Dendritic cell treated with granulocyte-macrophage colony-stimulating factor and Interleukin-4, amounts not matched to agents 40 ng/mL and 50 ng/mL, for 4 days (primary cell): ENCODE data around the gene DNAJC1.
"Not testable (repeated sequence)": the region's sequence is repeated elsewhere in the genome, so short reads cannot be mapped to it uniquely, and the experiment has no call there.

Experiments used
- H3K27ac Mint-ChIP-seq: one replicate; pipeline ENCODE4 v1.8.0; 2022; ENCODE audit warnings: mild to moderate bottlenecking, mixed read lengths
- H3K27me3 Mint-ChIP-seq: one replicate; pipeline ENCODE4 v1.8.0; 2022; ENCODE audit warnings: mild to moderate bottlenecking, mixed read lengths
- H3K36me3 Mint-ChIP-seq: one replicate; pipeline ENCODE4 v1.8.0; 2022; ENCODE audit warnings: low read depth, mixed read lengths
- H3K4me1 Mint-ChIP-seq: one replicate; pipeline ENCODE4 v1.8.0; 2022; ENCODE audit warnings: low read depth, mixed read lengths
- H3K4me3 Mint-ChIP-seq: one replicate; pipeline ENCODE4 v1.8.0; 2022; ENCODE audit warnings: mild to moderate bottlenecking, moderate library complexity, mixed read lengths
- H3K9me3 Mint-ChIP-seq: one replicate; pipeline ENCODE4 v1.8.0; 2022; ENCODE audit warnings: mixed read lengths
- intact Hi-C: fragments of 100-400 bp; cut with micrococcal nuclease; formaldehyde crosslinking; loops from one replicate; pipeline ENCODE4 v1.15.0; 2022

Gene DNAJC1

DNA sequence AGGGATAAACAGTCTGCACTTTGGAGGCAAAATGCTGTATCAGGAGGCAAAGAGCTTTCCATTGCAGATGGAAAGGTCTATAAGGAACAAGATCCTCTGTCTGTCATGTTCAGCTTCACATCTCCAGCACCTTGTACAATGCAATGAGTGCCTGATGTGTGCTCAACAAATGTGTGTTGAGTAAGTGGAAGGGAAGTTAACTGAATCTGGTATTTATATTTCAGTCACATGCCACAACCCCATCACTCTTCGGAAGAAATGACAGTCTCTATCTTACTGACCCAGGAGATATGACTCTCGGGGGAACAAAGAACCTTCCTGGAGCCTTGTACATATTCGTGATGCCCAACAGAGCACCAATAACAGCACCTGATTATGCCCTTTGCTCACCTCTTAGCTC lies 20.0 kb upstream of the DNAJC1 start:
- Mint-ChIP-seq H3K4me1 (peaks cover 15% of the 10 kb centered on the region), H3K27ac (no peak overlapping the region), H3K9me3 (peaks cover 12% of the 10 kb centered on the region), H3K4me3 (no peak overlapping the region), H3K27me3 (no peaks in the 10 kb centered on the region), H3K36me3 (no peaks in the 10 kb centered on the region)
- intact Hi-C loops: no loop called here

DNA sequence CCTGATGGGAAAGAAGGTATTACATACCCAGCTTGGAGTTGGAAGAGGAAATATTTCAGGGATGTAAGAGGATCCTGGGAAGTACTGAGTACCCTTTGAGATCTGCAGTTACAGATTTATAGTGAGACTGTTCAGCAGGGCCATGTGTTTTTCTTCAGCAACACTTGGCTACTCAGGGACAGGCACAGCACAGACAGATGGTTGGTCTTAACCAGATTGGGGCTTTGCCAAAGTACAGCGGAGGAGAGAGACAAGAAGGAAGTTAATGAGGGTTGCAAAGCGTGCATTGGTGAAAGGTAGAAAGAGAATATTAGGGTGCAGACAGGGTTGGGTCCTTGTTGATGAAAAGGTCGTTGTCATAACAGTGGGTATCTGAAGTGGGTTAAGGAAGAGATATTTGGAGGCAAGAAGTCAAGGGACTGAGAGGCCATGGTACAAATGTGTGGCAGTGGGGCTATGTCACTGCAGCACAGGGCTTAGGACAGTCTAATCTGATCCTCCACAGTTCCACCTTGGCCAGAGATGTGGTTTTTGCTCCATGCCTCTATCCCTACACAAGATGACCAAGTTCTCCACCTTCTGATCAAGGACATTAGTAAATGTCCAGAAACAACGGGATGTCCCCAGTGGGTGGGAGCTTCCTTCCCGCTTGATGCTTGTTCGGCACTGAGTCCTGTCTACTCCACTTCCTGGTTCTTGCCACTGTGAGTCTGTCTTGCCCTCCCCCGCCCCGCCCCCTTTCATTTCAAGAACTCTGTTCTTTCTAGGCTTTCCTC lies 18.9 kb upstream of the DNAJC1 start:
- Mint-ChIP-seq H3K27me3 (no peaks in the 10 kb centered on the region), H3K36me3 (no peaks in the 10 kb centered on the region), H3K4me1 (peaks cover 15% of the 10 kb centered on the region), H3K9me3 (peaks cover 12% of the 10 kb centered on the region), H3K4me3 (peak overlapping the region; percentile 24), H3K27ac (peak overlapping the region; percentile 2)
- intact Hi-C loops: no loop called here

DNA sequence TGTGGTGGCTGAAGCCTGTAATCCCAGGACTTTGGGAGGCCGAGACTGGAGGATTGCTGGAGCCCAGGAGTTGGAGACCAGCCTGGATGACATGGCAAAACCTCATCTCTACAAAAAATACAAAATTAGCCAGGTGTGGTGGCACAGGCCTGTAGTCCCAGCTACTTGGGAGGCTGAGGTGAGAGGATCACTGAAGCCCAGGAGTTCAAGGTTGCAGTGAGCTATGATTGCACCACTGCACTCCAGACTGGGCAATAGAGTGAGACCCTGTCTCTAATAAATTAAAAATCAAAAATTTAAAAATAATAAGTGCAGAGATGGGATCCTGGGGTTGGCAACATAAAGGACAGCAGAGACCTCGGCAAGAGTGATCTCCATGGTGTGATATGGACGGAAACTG lies 17.6 kb upstream of the DNAJC1 start:
- H3K9me3 Mint-ChIP-seq, intact Hi-C loops, H3K27me3 Mint-ChIP-seq, H3K27ac Mint-ChIP-seq, H3K4me3 Mint-ChIP-seq, H3K36me3 Mint-ChIP-seq: not testable (repeated sequence)
- peaks cover 25% of the 10 kb centered on the region for H3K4me1 Mint-ChIP-seq

DNA sequence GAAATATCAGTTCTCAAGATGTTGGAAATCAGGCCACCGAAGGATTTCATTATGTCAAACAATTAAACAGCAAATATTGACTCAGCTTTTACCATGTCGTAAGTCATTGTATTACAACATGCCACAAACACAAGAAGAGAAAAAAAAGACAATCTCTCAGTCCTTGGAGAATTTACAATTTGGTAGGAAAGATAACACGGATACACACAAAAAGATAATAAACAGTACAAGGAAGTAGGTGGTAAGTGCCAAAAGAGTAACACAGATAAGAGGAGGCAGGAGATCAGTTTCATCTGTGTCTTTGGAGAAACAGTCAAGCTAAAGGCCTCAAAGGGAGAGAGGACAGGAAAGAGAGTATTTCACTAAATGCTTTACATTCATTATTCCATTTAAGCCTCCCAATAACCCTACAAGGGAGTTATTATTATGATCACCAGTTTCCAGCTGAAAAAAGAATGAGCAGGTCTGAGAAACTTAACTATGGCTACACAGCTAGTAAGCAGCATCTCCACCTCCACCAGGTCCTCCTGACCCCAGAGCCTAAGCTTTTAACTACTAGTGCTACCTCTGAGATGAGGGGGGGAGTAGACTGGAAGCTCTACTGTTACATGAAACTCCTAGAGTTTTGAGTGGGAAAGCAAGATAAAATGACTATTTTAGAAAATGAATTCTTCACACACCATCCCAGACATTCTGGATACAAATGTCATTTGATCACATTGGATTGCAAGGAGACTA lies 13.9 kb upstream of the DNAJC1 start:
- H3K27ac Mint-ChIP-seq: no peak overlapping the region
- intact Hi-C loops: no loop called here
- peaks cover 30% of the 10 kb centered on the region for H3K4me1 Mint-ChIP-seq
- H3K4me3 Mint-ChIP-seq: no peak overlapping the region
- no peaks in the 10 kb centered on the region for H3K27me3 Mint-ChIP-seq
- H3K36me3 Mint-ChIP-seq: no peaks in the 10 kb centered on the region
- no peaks in the 10 kb centered on the region for H3K9me3 Mint-ChIP-seq

DNA sequence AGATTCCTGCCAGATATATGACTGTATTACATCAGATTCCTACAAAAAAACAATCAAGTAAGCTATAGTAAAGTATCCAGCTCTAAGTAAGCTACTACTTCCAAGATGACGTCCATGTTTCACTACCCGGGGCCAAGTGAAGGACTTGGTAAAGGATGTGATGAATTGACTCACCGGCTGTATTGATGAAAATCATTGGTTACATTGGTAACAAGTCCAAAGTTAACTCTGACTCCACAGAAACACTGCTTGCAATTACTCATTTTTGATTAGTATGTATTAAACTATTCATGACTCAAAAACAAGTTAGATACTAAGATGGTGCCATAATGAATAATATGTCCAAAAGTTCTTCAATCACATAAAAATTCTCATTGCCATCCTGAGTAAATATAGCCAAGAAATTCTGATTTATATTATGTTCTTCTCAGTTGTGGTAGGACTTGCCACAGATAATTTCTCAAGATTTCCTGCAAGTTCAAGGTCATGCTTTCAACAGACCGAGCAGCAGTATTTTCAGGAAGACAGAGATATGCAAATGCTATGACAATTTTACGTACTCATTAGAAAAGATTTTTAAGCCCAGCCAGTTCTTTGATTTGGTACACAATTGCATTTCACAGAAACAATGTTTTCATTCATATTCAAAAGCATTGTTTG lies 12.6 kb upstream of the DNAJC1 start:
- H3K9me3 Mint-ChIP-seq: no peaks in the 10 kb centered on the region
- no peak overlapping the region for H3K27ac Mint-ChIP-seq
- intact Hi-C loops: no loop called here
- H3K27me3 Mint-ChIP-seq: no peaks in the 10 kb centered on the region
- H3K36me3 Mint-ChIP-seq: no peaks in the 10 kb centered on the region
- no peak overlapping the region for H3K4me3 Mint-ChIP-seq
- peaks cover 23% of the 10 kb centered on the region for H3K4me1 Mint-ChIP-seq

DNA sequence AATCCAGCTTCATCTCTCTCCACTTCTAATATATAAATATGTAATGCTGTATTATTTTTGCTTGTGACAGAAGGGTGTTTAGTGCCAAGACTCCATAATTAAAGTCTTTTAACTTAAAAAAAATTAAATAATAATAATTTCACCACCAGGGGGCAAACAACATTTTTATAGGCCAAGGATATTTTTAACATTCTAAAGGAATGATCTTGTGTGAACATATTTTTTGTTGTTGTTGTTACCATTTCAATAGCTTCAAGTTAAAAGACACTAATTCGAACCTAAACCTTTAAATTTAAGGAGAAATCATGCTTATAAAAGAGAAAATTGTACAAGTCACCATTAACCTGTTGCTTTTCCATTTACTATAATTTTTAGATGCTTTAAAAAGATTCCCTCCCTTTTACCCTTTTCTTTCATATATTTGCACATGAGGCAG lies 7.5 kb upstream of the DNAJC1 start:
- intact Hi-C loops: loop anchor here (2.0 to 5.0 kb wide), 2 partner anchors 411 to 978 kb away; no protein-coding TSS in a partner anchor
- Mint-ChIP-seq H3K4me1 (peaks cover 11% of the 10 kb centered on the region), H3K4me3 (no peak overlapping the region), H3K9me3 (no peaks in the 10 kb centered on the region), H3K27me3 (no peaks in the 10 kb centered on the region), H3K36me3 (no peaks in the 10 kb centered on the region), H3K27ac (no peak overlapping the region)

DNA sequence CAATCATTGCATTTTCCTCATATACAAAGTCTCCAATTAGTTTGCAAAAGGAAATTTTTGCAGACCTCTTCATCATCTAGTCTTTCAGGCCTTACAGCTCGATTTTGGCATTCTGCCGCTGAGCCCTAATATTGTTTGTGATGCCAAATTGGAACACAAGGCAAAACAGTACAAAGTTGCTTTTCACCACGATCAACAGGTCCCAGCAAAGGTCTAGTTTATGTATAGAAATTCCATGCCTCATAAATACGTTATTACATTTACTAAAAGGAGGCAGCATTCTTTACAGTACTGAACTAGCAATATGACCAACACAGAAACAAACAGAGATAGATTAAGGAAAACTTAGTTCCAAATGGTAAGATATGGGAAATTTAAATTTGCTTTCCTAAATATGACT lies 7.0 kb upstream of the DNAJC1 start:
- H3K36me3 Mint-ChIP-seq: no peaks in the 10 kb centered on the region
- H3K9me3 Mint-ChIP-seq: no peaks in the 10 kb centered on the region
- intact Hi-C loops: loop anchor here (2.0 to 5.0 kb wide), 2 partner anchors 412 to 978 kb away; no protein-coding TSS in a partner anchor
- no peaks in the 10 kb centered on the region for H3K27me3 Mint-ChIP-seq
- H3K27ac Mint-ChIP-seq: no peak overlapping the region
- peaks cover 8% of the 10 kb centered on the region for H3K4me1 Mint-ChIP-seq
- H3K4me3 Mint-ChIP-seq: no peak overlapping the region

DNA sequence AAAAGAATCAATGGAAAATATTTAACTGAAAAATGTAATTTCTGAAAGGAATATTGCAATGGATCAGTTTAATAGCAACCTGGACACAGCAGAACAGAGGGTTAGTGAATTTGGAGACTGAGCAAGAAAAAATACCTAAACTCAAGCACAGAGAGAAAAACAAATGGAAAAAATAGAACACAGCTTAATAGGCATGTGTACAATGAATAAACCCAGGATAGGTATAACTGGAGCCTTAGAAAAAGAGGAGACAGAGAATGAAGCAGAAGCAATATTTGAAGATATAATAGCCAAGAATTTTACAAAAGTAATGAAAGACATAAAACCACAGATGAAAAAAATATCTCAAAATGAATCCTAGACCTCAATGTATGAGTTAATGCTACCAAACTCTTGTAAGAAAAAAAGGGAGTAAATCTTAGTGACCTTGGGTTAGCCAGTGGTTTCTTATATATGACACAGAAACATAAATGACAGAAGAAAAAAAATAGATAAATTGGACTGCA lies 2.9 kb upstream of the DNAJC1 start:
- peaks cover 12% of the 10 kb centered on the region for H3K36me3 Mint-ChIP-seq
- intact Hi-C loops: loop anchor here (5.0 to 10.0 kb wide), 2 partner anchors 509 to 708 kb away; partner anchors contain the start of gene PIP4K2A
- no peak overlapping the region for H3K4me3 Mint-ChIP-seq
- no peak overlapping the region for H3K27ac Mint-ChIP-seq
- H3K9me3 Mint-ChIP-seq: no peaks in the 10 kb centered on the region
- H3K4me1 Mint-ChIP-seq: peaks cover 13% of the 10 kb centered on the region
- H3K27me3 Mint-ChIP-seq: no peaks in the 10 kb centered on the region

DNA sequence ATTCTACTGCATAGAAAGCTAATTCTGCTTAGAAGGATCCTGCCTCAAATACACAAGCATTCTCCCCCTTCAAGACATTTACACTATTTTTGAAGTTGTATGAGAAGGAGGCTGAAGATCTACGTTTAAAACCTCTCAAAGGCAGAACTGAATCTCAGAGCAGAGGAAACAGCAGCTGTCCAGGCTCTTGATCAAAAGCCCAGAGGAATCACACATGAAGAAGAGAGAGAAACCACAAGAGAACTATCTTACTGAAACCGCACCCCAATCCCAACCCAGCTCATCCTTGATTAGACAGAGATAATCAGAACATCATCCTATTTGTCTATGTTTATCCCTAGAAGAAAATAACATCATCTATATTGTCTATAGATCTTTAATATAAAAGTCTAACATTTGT lies 2.2 kb upstream of the DNAJC1 start:
- intact Hi-C loops: loop anchor here (5.0 to 10.0 kb wide), 2 partner anchors 508 to 709 kb away; partner anchors contain the start of gene PIP4K2A
- Mint-ChIP-seq H3K27ac (no peak overlapping the region), H3K4me1 (peaks cover 13% of the 10 kb centered on the region), H3K27me3 (no peaks in the 10 kb centered on the region), H3K9me3 (no peaks in the 10 kb centered on the region), H3K36me3 (peaks cover 12% of the 10 kb centered on the region), H3K4me3 (no peak overlapping the region)

DNA sequence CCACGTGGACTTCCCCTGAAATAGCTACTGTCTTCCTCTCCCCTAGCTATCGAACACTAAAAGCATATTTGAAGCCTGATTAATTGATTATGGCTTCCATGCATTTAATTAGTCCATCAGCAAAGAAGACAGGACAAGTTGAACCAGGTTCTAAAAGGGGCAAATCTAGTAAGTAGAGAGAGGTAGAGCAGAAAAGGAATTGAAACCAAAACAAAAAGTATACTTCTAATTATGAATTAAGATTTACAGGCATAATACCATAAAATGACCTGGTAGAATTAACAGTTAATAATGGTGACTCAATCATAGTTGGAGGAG lies 393 bp upstream of the DNAJC1 start:
- intact Hi-C loops: loop anchor here (2.0 to 10.0 kb wide), 4 partner anchors 247 to 711 kb away; partner anchors contain the start of genes COMMD3 and PIP4K2A
- peaks cover 23% of the 10 kb centered on the region for H3K4me1 Mint-ChIP-seq
- no peaks in the 10 kb centered on the region for H3K9me3 Mint-ChIP-seq
- peak overlapping the region; percentile 87 for H3K27ac Mint-ChIP-seq
- H3K27me3 Mint-ChIP-seq: no peaks in the 10 kb centered on the region
- H3K36me3 Mint-ChIP-seq: peaks cover 12% of the 10 kb centered on the region
- peak overlapping the region; percentile 90 for H3K4me3 Mint-ChIP-seq

DNA sequence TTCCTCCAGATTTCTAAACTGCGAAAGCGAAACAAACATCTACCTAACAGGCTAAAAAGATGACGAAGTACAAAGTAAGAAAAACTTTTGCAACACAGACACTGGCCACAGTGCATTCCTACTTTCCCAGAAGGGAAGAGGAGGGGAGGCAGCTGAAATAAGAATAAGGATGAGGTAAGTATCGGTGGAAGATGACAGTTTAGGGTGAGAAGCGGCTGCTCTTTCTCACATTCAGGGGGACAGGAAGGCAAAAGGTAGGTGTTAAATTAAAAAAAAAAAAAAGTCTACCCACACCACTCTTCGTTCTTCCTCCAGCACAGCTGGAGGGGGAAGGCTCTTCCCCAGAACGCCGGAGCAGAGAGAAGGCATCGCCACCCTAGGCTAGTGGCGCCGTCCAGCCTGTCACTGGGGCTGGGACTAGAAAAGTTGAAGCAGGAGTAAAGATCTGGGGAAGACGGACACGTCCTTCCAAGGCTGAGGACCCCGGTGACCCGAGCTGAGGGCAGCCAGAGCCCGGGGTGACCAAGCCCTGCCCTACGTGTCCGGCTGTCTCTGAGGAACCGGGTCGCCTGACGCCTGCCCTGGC lies 846 bp downstream of the DNAJC1 start:
- Mint-ChIP-seq H3K4me3 (peak overlapping the region; percentile 90), H3K9me3 (no peaks in the 10 kb centered on the region), H3K27me3 (no peaks in the 10 kb centered on the region), H3K27ac (peak overlapping the region; percentile 87), H3K4me1 (peaks cover 23% of the 10 kb centered on the region), H3K36me3 (peaks cover 12% of the 10 kb centered on the region)
- intact Hi-C loops: loop anchor here (2.0 to 10.0 kb wide), 4 partner anchors 248 to 712 kb away; partner anchors contain the start of genes COMMD3 and PIP4K2A

DNA sequence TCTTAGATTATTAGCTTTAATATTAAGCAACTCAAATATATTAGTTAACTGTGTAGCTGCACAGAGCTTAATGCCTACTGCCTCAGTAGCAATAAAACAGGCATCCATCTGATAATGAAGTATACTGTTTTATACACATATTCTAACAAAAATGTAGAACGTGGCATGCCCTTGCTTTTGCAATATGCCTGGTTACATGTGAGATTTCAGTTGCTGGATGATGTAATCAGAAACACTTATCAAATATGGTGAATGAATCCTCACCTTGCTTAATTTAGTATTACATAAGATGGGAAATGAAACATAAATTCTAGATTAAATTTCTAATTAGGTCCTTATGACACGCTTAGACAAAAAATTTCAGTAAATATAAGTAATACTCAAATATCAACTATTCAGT lies 8.0 kb downstream of the DNAJC1 start:
- no peak overlapping the region for H3K4me3 Mint-ChIP-seq
- no peaks in the 10 kb centered on the region for H3K36me3 Mint-ChIP-seq
- H3K9me3 Mint-ChIP-seq: no peaks in the 10 kb centered on the region
- intact Hi-C loops: loop anchor here (10.0 kb wide), 1 partner anchor 559 kb away; no protein-coding TSS in a partner anchor
- H3K4me1 Mint-ChIP-seq: peaks cover 16% of the 10 kb centered on the region
- H3K27me3 Mint-ChIP-seq: no peaks in the 10 kb centered on the region
- H3K27ac Mint-ChIP-seq: no peak overlapping the region

DNA sequence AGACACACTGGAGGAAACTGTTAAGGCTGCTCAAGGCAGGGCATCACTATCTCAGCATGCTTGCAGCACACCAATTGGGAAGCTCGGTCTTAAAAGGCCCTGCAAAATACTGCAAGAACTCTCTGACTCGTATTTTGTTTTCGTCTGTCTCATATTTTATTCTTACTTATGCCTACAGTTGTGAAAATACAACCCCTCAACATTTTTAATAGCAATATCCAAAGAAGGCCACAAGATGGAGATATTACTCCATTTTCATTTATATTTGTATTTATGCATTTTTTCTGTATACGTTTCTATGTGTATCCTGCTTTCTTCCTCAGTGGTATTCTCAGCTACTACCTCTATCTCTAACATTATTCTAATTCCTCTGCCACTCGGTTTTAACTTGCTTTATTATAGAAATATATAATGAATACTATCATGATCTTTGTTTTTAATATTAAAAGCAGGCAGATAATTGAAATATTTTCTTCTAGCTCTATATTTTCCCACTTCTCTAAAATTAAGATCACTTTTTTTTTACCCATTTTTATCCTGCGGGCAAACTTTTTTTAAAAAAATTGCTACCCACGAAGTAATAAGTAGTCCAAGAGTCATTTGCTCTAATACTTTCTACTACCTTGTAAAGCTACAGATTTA lies 10.0 kb downstream of the DNAJC1 start:
- Mint-ChIP-seq H3K36me3 (no peaks in the 10 kb centered on the region), H3K4me3 (no peak overlapping the region), H3K4me1 (peaks cover 12% of the 10 kb centered on the region), H3K27me3 (no peaks in the 10 kb centered on the region), H3K27ac (no peak overlapping the region), H3K9me3 (no peaks in the 10 kb centered on the region)
- intact Hi-C loops: loop anchor here (5.0 to 10.0 kb wide), 3 partner anchors 561 to 1074 kb away; no protein-coding TSS in a partner anchor
